ENCODE measurements around the gene TRDN. TPM values are rescaled to one million over a fixed set of nuclear protein-coding genes. Genes with fewer than 3 reads are reported as not detected.

The TRDN gene
- polyA plus RNA-seq, 1 experiment = not detected

DNA sequence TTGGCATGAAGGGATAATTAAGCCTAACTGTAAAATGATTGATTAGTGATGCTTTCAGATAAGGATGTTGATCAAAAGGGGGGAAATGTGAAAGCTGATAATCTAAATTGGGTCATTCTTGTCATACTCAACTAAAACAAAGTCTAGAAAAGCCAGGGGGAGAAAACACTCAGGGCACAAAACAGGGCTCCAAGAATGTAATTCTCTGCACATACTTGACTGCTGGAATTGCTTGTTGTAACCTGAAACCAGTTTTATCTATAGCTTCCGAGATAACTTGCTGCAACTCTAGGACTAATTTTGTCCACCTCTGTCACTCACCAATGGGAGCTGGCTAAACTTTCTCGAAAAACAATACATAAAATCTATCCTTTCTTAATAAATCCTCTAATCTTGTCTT is 330.4 kb downstream of the TRDN start:
- Histone ChIP-seq H3K27me3 (ENCODE audit: control insufficient read depth, insufficient read depth, low read length) (no peaks in the 10 kb centered on the region), H3K36me3 (ENCODE audit: control insufficient read depth, insufficient read depth, low read length) (no peaks in the 10 kb centered on the region; the same call in 1 of the 2 replicates), H3K4me3 (ENCODE audit: low read depth, low read length) (no peak overlapping the region)
- POLR2A ChIA-PET = no interaction called here
- DNase-seq (ENCODE audit: low read depth) = no peak
- CTCF ChIA-PET = no interaction called here
- TF ChIP-seq, protein P1, sequence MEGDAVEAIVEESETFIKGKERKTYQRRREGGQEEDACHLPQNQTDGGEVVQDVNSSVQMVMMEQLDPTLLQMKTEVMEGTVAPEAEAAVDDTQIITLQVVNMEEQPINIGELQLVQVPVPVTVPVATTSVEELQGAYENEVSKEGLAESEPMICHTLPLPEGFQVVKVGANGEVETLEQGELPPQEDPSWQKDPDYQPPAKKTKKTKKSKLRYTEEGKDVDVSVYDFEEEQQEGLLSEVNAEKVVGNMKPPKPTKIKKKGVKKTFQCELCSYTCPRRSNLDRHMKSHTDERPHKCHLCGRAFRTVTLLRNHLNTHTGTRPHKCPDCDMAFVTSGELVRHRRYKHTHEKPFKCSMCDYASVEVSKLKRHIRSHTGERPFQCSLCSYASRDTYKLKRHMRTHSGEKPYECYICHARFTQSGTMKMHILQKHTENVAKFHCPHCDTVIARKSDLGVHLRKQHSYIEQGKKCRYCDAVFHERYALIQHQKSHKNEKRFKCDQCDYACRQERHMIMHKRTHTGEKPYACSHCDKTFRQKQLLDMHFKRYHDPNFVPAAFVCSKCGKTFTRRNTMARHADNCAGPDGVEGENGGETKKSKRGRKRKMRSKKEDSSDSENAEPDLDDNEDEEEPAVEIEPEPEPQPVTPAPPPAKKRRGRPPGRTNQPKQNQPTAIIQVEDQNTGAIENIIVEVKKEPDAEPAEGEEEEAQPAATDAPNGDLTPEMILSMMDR (IDR thresholded peaks at IDR 0.05; ENCODE audit: insufficient read depth, low read depth, low read length) = no peak

DNA sequence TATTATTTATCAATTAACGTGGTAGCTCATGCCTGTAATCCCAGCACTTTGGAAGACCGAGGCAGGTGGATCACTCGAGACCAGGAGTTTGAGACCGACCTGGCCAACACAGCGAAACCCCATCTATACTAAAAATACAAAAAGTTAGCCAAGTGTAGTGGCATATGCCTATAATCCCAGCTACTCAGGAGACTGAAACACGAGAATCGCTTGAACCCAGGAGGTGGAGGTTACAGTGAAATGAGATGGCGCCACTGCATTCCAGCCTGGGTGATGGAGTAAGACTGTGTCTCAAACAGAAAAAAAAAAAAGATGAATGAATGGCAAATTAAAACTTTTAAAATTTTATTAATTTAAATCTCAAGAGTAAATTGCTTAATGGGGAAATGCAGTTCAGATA is 341.1 kb downstream of the TRDN start:
- DNase-seq (ENCODE audit: low read depth) = no peak
- H3K36me3 ChIP-seq (ENCODE audit: control insufficient read depth, insufficient read depth, low read length) = no peaks in the 10 kb centered on the region
- TF ChIP-seq, protein P1 (IDR thresholded peaks at IDR 0.05; ENCODE audit: insufficient read depth, low read depth, low read length) = no peak
- POLR2A ChIA-PET = no interaction called here
- no peaks in the 10 kb centered on the region for H3K27me3 ChIP-seq (ENCODE audit: control insufficient read depth, insufficient read depth, low read length)
- CTCF ChIA-PET = no interaction called here
- no peak overlapping the region for H3K4me3 ChIP-seq (ENCODE audit: low read depth, low read length)

DNA sequence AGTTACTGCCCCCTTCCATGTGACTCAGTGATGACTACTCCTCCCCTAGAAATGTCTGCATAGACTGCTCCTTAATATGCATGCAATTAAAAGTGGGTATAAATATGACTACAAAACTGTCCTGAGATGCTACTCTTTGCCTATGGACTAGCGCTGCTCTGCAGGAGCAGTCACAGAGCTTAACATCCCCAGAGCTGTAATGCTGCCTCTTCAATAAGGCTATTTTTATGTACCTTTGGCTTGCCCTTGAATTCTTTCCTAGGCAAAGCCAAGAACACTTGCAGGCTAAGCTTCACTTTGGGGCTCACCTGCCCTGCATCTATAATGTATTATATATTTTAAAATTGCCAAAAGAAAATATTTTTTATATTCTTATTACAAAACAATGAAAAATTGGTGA is 341.6 kb downstream of the TRDN start:
- Histone ChIP-seq H3K27me3 (ENCODE audit: control insufficient read depth, insufficient read depth, low read length) (no peaks in the 10 kb centered on the region), H3K4me3 (ENCODE audit: low read depth, low read length) (no peak overlapping the region), H3K36me3 (ENCODE audit: control insufficient read depth, insufficient read depth, low read length) (no peaks in the 10 kb centered on the region)
- no peak for DNase-seq (ENCODE audit: low read depth)
- TF ChIP-seq, protein P1 (IDR thresholded peaks at IDR 0.05; ENCODE audit: insufficient read depth, low read depth, low read length) = no peak
- POLR2A ChIA-PET = no interaction called here
- CTCF ChIA-PET = no interaction called here

DNA sequence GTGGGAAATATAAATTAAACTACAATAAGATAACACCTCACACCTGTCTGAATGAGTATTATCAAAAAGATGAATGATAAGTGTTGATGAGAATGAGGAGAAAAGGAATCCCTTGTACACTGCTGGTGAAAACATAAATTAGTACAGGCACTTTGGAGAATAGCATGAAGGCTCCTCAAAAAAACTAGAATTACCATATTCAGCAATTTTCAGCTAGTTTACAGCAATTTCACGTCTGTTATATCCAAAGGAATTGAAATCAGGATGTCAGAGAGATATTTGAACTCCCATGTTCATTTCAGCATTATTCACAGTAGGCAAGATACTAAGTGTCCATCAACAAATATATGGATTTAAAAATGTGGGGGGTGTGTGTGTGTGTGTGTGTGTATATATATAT is 348.1 kb downstream of the TRDN start:
- POLR2A ChIA-PET = no interaction called here
- no peak for DNase-seq (ENCODE audit: low read depth)
- TF ChIP-seq, protein P1 (IDR thresholded peaks at IDR 0.05; ENCODE audit: insufficient read depth, low read depth, low read length) = no peak

DNA sequence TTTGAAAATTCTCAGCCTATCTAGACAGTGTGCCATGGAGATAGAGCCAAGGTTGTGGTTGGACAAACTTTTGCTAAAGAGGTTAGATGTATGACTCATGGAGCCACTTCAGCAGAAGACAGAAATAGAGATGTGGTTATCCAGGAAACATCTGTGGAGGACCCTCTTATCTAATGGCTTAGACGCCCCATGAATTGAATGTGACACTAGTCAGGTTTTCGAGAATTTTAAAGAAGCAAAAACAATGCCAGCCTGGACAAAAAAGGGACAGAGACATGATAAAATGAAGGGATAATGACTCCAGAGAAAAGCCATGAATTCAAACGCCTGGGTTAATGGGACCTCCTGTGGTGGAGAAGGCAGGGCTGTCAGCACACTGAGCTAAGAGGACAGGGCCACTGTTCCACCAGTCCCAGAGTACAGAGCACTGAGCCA is 360.2 kb downstream of the TRDN start:
- Histone ChIP-seq H3K27me3 (ENCODE audit: control insufficient read depth, insufficient read depth, low read length) (no peaks in the 10 kb centered on the region), H3K4me3 (ENCODE audit: low read depth, low read length) (no peak overlapping the region), H3K36me3 (ENCODE audit: control insufficient read depth, insufficient read depth, low read length) (no peaks in the 10 kb centered on the region)
- POLR2A ChIA-PET = no interaction called here
- CTCF ChIA-PET = no interaction called here
- DNase-seq (ENCODE audit: low read depth) = no peak
- TF ChIP-seq, protein P1 (IDR thresholded peaks at IDR 0.05; ENCODE audit: insufficient read depth, low read depth, low read length) = no peak

More for the DNA sequence above, 348.1 kb downstream of the TRDN start:
- no peak overlapping the region for H3K4me3 ChIP-seq (ENCODE audit: low read depth, low read length)
- H3K36me3 ChIP-seq (ENCODE audit: control insufficient read depth, insufficient read depth, low read length) = no peaks in the 10 kb centered on the region
- CTCF ChIA-PET = no interaction called here
- no peaks in the 10 kb centered on the region for H3K27me3 ChIP-seq (ENCODE audit: control insufficient read depth, insufficient read depth, low read length)
